DOHH2 (cell line): ENCODE data around the gene TCEAL8.

Experiments
- EZH2phosphoT487 ChIP-seq: fragments of 200-600 bp; sonication (generic); IDR thresholded peaks from 2 replicates; pipeline ENCODE4 v1.6.1; 2017; ENCODE audit warnings: borderline replicate concordance, mild to moderate bottlenecking, antibody characterized with exemption, low read length, moderate library complexity, mixed read lengths
- TF ChIP-seq, protein P1 (sequence below): fragments of 200-600 bp; sonication (generic); IDR thresholded peaks from one replicate; pipeline ENCODE4 v1.5.1; 2014; ENCODE audit warnings: antibody characterized with exemption, mild to moderate bottlenecking, low read depth, low read length; ENCODE audit not compliant: poor library complexity, severe bottlenecking

DNA sequence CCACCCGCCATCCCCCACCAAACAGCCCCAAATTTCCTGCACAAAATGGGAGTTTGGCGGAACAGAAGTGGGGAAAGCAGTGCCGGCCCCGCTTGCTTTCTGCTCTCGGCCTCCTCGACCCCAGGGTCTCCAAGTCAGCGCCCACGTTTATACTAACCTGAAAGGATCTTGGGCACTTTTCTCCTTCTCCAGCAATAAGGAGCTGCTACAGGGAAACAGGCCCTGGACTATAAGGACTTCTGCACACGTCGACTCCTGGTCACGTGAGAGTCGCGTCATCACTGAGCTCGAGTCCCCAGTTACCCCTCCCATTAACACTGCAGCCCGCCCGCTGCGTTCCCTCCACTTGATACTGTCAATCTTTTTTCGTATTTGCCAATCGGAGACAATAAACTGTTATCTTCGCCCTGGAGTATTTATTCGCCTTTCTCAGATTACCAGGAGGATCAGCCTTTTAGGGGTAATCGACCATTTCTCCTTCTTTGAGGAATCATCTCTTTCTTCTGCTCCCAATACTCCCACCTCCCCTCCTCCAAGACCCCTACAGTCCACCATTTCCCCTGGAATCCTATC lies at the start of gene TCEAL8:
- TF ChIP-seq, protein P1, sequence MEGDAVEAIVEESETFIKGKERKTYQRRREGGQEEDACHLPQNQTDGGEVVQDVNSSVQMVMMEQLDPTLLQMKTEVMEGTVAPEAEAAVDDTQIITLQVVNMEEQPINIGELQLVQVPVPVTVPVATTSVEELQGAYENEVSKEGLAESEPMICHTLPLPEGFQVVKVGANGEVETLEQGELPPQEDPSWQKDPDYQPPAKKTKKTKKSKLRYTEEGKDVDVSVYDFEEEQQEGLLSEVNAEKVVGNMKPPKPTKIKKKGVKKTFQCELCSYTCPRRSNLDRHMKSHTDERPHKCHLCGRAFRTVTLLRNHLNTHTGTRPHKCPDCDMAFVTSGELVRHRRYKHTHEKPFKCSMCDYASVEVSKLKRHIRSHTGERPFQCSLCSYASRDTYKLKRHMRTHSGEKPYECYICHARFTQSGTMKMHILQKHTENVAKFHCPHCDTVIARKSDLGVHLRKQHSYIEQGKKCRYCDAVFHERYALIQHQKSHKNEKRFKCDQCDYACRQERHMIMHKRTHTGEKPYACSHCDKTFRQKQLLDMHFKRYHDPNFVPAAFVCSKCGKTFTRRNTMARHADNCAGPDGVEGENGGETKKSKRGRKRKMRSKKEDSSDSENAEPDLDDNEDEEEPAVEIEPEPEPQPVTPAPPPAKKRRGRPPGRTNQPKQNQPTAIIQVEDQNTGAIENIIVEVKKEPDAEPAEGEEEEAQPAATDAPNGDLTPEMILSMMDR = no peak
- TF ChIP-seq EZH2phosphoT487 = no peak
